ENCODE measurements around the gene CDH8. TPM values are rescaled to one million over a fixed set of nuclear protein-coding genes. Genes with fewer than 3 reads are reported as not detected.
"Not testable (repeated sequence)": the region's sequence is repeated elsewhere in the genome, so short reads cannot be mapped to it uniquely, and the experiment has no call there.

The CDH8 gene
- total RNA-seq, 1 experiment from 2014 or later = 0.05 TPM

DNA sequence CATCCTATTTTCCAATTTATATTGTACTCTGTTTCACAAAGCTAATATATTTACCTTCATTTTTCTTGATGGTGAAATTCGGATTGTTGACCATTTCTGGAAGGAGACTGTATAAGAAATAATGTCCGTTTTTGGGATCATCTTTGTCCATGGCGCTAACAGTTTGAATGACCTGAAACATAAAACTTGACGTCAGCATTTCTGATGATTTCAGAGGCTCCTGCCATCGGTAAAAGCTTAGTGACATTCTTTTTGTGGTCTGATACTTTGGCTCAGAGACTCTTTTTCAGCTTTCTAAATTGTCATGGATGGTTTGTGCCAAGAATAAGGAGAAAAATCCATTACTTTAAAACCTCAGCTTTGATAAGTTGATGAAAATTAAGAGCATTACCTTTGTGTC is 322.5 kb downstream of the CDH8 start:
- H3K4me1 ChIP-seq (replicated peaks) = no peaks in the 10 kb centered on the region
- no peak overlapping the region for H3K4me3 ChIP-seq
- H3K36me3 ChIP-seq = no peaks in the 10 kb centered on the region
- no peak overlapping the region for H3K27ac ChIP-seq
- H3K9me3 ChIP-seq (replicated peaks) = peaks cover 3% of the 10 kb centered on the region
- H3K27me3 ChIP-seq (replicated peaks) = no peaks in the 10 kb centered on the region
- no peak for DNase-seq (ENCODE audit: low read depth in 1 of 2, low spot score in 2 of 2)

DNA sequence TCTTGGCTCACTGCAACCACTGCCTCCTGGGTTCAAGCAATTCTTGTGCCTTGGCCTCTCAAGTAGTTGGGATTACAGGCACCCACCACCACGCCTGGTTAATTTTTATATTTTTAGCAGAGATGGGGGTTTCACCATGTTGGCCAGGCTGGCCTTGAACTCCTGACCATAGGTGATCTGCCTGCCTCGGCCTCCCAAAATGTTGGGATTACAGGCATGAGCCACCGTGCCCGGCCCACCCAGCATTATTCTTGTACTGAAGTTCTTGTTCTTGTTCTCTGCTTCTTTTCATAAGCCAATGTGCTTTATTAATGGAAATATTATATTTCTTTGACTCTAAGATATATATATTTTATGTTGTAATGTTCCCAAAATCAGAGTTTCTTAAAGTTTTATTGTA is 336.6 kb downstream of the CDH8 start:
- not testable (repeated sequence) for H3K9me3 ChIP-seq (replicated peaks); H3K36me3 ChIP-seq; H3K27me3 ChIP-seq (replicated peaks); H3K4me1 ChIP-seq (replicated peaks); H3K27ac ChIP-seq; H3K4me3 ChIP-seq; DNase-seq (ENCODE audit: low read depth in 1 of 2, low spot score in 2 of 2)

DNA sequence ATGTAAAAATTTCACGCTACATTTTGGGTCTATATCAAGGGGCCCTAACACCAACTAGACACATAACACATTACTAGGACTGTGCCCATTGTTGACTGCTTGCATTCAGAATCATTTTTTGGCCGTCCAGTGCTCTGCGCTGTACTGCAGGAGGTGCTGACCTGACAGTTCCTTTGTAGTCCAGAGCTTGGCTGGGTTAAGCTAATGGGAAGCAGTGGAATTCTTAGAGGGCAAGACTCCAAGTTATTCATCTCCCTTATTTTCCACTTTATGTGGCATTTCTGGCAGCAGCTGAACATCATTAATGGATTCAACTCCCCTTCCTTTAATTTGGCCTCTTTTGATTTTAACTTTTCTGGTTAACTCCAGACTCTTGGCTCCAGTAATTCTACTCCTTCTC is 351.7 kb downstream of the CDH8 start:
- H3K27me3 ChIP-seq (replicated peaks) = no peaks in the 10 kb centered on the region
- DNase-seq (ENCODE audit: low read depth in 1 of 2, low spot score in 2 of 2) = no peak
- no peaks in the 10 kb centered on the region for H3K4me1 ChIP-seq (replicated peaks)
- H3K27ac ChIP-seq = no peak overlapping the region
- H3K4me3 ChIP-seq = no peak overlapping the region
- H3K36me3 ChIP-seq = no peaks in the 10 kb centered on the region
- no peaks in the 10 kb centered on the region for H3K9me3 ChIP-seq (replicated peaks)

DNA sequence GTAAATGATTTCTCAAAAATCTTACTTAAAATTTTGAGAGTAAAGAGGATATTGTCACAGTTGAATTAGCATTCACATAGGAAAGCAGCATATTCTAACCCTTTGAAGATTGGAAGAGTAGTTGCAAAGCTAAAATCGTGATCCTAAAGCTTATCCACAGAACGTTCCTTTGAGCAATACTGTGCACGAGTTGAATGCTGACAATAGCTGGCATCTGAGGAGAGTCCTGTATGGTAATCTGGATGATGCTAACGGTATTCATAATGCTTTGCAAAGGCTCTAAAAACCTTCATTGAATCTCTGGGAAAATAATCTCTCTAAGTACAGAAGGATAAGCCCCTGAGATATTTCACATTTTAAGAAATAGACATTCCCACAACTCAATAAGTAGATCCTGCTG is 354.6 kb downstream of the CDH8 start:
- Histone ChIP-seq H3K36me3 (no peaks in the 10 kb centered on the region), H3K4me1 (replicated peaks) (no peaks in the 10 kb centered on the region), H3K9me3 (replicated peaks) (peaks cover 7% of the 10 kb centered on the region; the same call in 1 of the 2 replicates), H3K4me3 (no peak overlapping the region), H3K27me3 (replicated peaks) (no peaks in the 10 kb centered on the region), H3K27ac (no peak overlapping the region)
- DNase-seq (ENCODE audit: low read depth in 1 of 2, low spot score in 2 of 2) = no peak

DNA sequence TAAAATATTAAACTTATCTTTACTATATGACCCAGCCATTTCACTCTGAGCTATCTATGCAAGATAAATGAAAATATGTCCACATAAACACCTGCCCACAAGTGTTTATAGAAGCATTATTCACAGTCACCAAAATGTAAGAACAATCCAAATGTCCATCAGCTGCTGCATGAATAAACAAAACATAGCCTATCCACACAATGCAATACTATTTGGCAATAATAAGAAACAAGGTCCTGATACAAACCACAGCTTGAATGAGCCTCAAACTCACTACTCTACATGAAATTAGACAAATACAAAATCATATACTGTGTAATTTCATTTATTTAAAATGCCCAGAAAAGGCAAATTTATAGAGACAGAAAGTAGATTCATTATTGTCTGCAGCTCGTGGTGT is 355.1 kb downstream of the CDH8 start:
- Histone ChIP-seq H3K4me3 (no peak overlapping the region), H3K27ac (no peak overlapping the region), H3K9me3 (replicated peaks) (peaks cover 9% of the 10 kb centered on the region; the same call in 1 of the 2 replicates), H3K36me3 (no peaks in the 10 kb centered on the region), H3K27me3 (replicated peaks) (no peaks in the 10 kb centered on the region), H3K4me1 (replicated peaks) (no peaks in the 10 kb centered on the region)
- DNase-seq (ENCODE audit: low read depth in 1 of 2, low spot score in 2 of 2) = no peak

DNA sequence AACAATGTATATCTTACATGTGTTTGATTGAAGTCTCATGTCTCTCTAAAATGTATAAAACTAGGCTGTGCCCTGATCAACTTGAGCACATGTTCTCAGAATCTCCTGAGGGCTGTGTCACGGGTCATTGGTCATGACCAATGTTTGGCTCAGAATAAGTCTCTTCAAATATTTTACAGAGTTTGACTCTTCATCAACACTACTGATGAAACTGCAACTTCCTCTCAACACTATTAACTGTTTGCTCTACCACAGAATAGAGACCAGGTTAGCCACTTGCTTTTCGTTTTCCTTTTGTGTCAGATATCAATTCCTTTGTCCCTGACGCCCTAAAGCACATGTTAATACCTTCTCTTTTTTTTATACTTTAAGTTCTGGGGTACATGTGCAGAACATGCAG is 358.1 kb downstream of the CDH8 start:
- Histone ChIP-seq H3K9me3 (replicated peaks) (peaks cover 9% of the 10 kb centered on the region; the same call in 1 of the 2 replicates), H3K4me3 (no peak overlapping the region), H3K27me3 (replicated peaks) (no peaks in the 10 kb centered on the region), H3K36me3 (no peaks in the 10 kb centered on the region), H3K4me1 (replicated peaks) (no peaks in the 10 kb centered on the region), H3K27ac (no peak overlapping the region)
- no peak for DNase-seq (ENCODE audit: low read depth in 1 of 2, low spot score in 2 of 2)

DNA sequence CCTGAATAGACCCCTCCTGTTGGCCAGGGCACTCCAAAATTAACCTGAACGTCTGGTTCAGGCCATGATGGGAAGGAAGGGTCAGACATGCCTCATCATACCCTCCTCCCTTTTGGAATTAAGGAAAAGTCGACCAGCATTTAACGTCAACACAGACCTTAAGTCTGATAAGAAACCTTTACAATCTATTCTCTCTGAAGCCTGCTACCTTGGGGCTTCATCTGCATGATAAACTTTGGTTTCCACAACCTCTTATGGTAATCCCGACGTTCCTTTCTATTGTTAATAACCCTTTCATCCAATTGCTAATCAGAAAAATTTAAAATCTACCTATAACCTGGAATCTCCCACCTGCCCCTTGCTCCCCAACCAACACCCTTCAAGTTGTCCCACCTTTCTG is 358.5 kb downstream of the CDH8 start:
- no peak for DNase-seq (ENCODE audit: low read depth in 1 of 2, low spot score in 2 of 2)
- Histone ChIP-seq H3K4me3 (no peak overlapping the region), H3K4me1 (replicated peaks) (no peaks in the 10 kb centered on the region), H3K36me3 (no peaks in the 10 kb centered on the region), H3K9me3 (replicated peaks) (peaks cover 9% of the 10 kb centered on the region; the same call in 1 of the 2 replicates), H3K27ac (no peak overlapping the region), H3K27me3 (replicated peaks) (no peaks in the 10 kb centered on the region)

DNA sequence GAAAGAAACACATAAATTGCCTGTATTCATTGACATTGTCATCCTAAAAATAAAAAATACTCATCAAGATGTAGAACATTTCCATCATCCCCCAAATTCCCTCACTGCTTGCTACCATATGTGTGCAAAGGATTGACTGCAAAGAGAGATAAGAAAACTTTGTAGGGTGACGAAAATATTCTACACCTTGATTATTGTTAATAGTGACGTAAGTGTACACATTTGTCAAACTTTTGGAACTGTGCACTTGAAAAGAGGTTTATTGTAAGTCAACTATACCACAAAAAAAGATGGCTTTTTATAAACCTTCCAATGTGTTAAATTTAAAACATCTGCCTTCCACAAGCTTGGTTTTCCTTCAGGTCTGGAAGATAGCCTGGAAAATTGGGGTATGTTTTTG is 359.5 kb downstream of the CDH8 start:
- Histone ChIP-seq H3K27me3 (replicated peaks) (no peaks in the 10 kb centered on the region), H3K36me3 (no peaks in the 10 kb centered on the region), H3K4me1 (replicated peaks) (no peaks in the 10 kb centered on the region), H3K27ac (no peak overlapping the region), H3K4me3 (no peak overlapping the region), H3K9me3 (replicated peaks) (peaks cover 9% of the 10 kb centered on the region; the same call in 1 of the 2 replicates)
- DNase-seq (ENCODE audit: low read depth in 1 of 2, low spot score in 2 of 2) = no peak

DNA sequence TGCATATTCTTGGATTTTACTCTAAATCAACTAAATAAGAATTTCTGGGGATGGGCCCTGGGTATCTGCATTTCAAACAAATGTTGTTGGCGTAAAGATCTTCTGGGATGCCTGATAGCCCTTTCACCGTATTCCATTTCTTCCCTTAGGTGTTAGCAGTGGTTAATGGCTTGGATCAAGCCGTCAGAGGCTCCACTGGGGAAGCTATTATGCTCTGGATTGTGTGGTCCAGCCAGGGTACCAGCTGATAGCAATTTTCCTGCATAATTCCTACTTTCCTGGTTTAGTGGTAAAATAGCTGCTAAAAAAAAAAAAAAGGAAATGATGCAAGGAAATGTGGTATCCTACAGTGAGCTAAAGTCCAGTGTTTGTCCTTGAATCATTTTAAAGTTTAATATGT is 365.1 kb downstream of the CDH8 start:
- Histone ChIP-seq H3K27ac (no peak overlapping the region), H3K36me3 (no peaks in the 10 kb centered on the region), H3K4me3 (no peak overlapping the region), H3K9me3 (replicated peaks) (no peaks in the 10 kb centered on the region), H3K27me3 (replicated peaks) (no peaks in the 10 kb centered on the region), H3K4me1 (replicated peaks) (no peaks in the 10 kb centered on the region)
- DNase-seq (ENCODE audit: low read depth in 1 of 2, low spot score in 2 of 2) = no peak

DNA sequence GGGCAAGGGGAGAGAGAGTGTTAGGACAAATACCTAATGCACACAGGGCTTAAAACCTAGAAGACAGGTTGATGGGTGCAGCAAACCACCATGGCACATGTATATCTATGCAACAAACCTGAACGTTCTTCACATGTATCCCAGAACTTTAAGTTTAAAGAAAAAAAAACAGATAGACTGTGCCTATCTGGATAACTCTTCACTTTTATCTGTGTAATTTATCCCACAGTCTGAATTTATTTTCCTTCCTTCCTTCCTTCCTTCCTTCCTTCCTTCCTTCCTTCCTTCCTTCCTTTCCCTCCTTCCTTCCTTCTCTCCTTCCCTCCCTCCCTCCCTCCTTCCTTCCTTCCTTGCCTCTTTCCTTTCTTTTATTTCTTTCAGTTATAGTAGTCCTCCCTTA is 370.7 kb downstream of the CDH8 start:
- Histone ChIP-seq H3K27ac (no peak overlapping the region), H3K36me3 (no peaks in the 10 kb centered on the region), H3K9me3 (replicated peaks) (no peaks in the 10 kb centered on the region), H3K4me3 (no peak overlapping the region), H3K4me1 (replicated peaks) (no peaks in the 10 kb centered on the region), H3K27me3 (replicated peaks) (no peaks in the 10 kb centered on the region; the same call in 1 of the 2 replicates)
- DNase-seq (ENCODE audit: low read depth in 1 of 2, low spot score in 2 of 2) = no peak

DNA sequence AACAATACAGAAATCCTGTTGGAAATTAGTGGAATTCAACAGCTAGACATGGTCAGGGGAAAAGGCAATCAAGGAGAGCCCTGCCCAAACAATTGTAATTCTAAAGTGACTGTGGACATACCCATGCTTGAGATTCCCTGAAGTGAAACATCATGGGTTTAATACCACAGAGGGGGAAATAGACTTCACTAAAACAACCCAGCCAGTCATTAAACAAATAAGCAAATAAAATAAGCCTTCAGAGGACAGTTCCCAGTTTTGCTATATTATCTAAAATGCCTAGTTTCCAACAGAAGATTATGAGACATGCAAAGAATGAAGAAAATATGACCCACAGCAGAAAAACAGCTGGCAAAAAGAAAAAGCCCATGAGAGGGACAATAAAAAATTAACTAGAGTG is 376.3 kb downstream of the CDH8 start:
- no peak for DNase-seq (ENCODE audit: low read depth in 1 of 2, low spot score in 2 of 2)
- Histone ChIP-seq H3K4me3 (no peak overlapping the region), H3K27me3 (replicated peaks) (no peaks in the 10 kb centered on the region; the same call in 1 of the 2 replicates), H3K36me3 (no peaks in the 10 kb centered on the region), H3K9me3 (replicated peaks) (peaks cover 5% of the 10 kb centered on the region; the same call in 1 of the 2 replicates), H3K27ac (no peak overlapping the region), H3K4me1 (replicated peaks) (no peaks in the 10 kb centered on the region)

DNA sequence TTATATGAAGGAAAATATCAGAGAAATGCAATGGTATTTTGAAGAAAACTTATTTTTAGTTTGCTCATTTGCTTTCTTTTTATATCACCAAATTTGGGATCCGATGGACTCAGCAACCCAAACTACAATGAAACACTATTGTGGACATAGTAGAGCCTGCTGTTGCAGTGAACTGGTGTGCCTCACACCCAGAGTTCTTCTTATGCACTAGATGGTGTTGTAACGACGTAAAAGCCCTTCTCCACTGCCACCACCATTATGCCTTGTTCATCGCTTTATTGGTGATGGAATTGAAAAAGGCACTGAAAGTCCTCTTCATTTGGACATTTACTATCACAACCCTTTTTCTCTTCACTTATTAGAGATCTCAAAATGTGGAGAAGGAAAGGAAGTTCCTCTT is 381.3 kb downstream of the CDH8 start:
- DNase-seq (ENCODE audit: low read depth in 1 of 2, low spot score in 2 of 2) = no peak
- Histone ChIP-seq H3K9me3 (replicated peaks) (peaks cover 6% of the 10 kb centered on the region; the same call in 1 of the 2 replicates), H3K4me3 (no peak overlapping the region), H3K4me1 (replicated peaks) (no peaks in the 10 kb centered on the region), H3K27me3 (replicated peaks) (no peaks in the 10 kb centered on the region), H3K36me3 (no peaks in the 10 kb centered on the region), H3K27ac (no peak overlapping the region)

DNA sequence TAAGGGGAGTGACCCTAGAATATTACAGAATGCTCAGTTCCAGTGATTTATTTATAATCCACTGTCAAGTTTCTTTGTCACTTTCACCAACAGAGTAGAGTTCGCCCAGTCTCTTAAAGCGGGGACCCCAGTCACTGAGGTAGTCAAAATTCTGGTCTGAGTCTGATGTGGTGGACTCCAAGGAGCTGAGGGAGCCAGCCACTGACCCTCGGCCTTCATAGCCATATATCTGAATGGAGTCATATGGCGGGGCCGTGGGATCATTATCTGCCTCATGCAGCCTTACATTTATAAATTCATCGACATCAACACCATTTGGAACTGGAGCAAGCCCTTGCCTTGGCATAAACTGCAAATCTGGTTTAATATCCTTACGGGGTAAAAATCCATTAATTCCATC is 382.7 kb downstream of the CDH8 start:
- no peak overlapping the region for H3K4me3 ChIP-seq
- no peak overlapping the region for H3K27ac ChIP-seq
- H3K4me1 ChIP-seq (replicated peaks) = no peaks in the 10 kb centered on the region
- H3K27me3 ChIP-seq (replicated peaks) = no peaks in the 10 kb centered on the region
- no peak for DNase-seq (ENCODE audit: low read depth in 1 of 2, low spot score in 2 of 2)
- no peaks in the 10 kb centered on the region for H3K36me3 ChIP-seq
- H3K9me3 ChIP-seq (replicated peaks) = peaks cover 6% of the 10 kb centered on the region; the same call in 1 of the 2 replicates

DNA sequence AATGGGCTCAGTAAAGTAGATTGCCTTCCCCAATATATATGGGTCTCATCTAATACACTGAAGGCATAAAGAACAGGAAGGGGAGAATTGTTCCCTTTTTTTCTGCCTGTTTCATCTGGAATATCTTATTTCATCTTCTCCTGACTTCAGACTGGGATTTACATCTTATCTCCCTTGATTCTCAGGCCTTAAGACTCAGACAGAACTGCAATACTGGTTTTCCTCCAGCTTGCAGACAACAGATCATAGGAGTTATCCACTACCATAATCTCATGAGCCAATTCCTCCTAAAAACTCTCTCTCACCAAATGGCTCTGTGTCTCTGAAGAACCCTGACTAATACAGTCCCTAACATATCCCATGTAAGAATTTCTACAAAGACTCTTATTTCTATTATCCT is 390.7 kb downstream of the CDH8 start:
- H3K4me3 ChIP-seq = no peak overlapping the region
- H3K27me3 ChIP-seq (replicated peaks) = no peaks in the 10 kb centered on the region
- no peak for DNase-seq (ENCODE audit: low read depth in 1 of 2, low spot score in 2 of 2)
- no peaks in the 10 kb centered on the region for H3K36me3 ChIP-seq
- H3K27ac ChIP-seq = no peak overlapping the region
- no peaks in the 10 kb centered on the region for H3K9me3 ChIP-seq (replicated peaks)
- H3K4me1 ChIP-seq (replicated peaks) = no peaks in the 10 kb centered on the region

DNA sequence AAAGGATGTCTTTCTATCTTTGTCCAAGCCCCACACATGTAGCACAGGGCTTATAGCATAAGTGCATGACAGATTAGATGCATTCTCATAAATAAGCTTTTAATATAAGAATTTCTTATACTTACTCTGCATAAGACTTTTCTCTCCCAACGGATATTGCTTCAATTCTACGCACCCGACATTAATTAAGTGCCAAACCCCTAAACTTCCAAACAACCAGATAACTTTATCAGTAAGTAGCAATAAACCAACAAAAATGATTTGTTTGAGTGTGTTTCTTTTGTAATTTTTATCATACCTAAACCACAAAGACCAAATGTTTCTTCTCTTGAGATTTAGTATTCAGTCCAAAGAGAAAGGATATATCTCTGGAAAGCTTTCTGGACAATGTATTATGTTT is 391.5 kb downstream of the CDH8 start:
- Histone ChIP-seq H3K9me3 (replicated peaks) (no peaks in the 10 kb centered on the region), H3K4me3 (no peak overlapping the region), H3K27me3 (replicated peaks) (no peaks in the 10 kb centered on the region), H3K4me1 (replicated peaks) (no peaks in the 10 kb centered on the region), H3K27ac (no peak overlapping the region), H3K36me3 (no peaks in the 10 kb centered on the region)
- DNase-seq (ENCODE audit: low read depth in 1 of 2, low spot score in 2 of 2) = no peak
